MV-4-11 (cell line): Measurements from ENCODE around the gene SERPINH1.

Experiments
- DNase-seq: peaks from one replicate; lab custom pipeline; 2025; lab: John Stamatoyannopoulos, UW

The SERPINH1 gene

GRCh38 chr11:75555079-75555811 is 6.8 kb upstream of the SERPINH1 start:
- no peak for DNase-seq

GRCh38 chr11:75556275-75556674 is 5.8 kb upstream of the SERPINH1 start:
- no peak for DNase-seq

- DNase-seq = no peak
Measured at GRCh38 chr11:75557666-75558494, 4.2 kb upstream of the SERPINH1 start.

- no peak for DNase-seq
Measured at GRCh38 chr11:75558939-75559843, 2.9 kb upstream of the SERPINH1 start.

GRCh38 chr11:75560644-75561043 is 1.4 kb upstream of the SERPINH1 start:
- DNase-seq = no peak

- DNase-seq = no peak
Measured at GRCh38 chr11:75561426-75562047, 516 bp upstream of the SERPINH1 start.

GRCh38 chr11:75562836-75563484 is 907 bp downstream of the SERPINH1 start:
- no peak for DNase-seq

GRCh38 chr11:75563501-75563977 is 1.5 kb downstream of the SERPINH1 start:
- no peak for DNase-seq

- DNase-seq = no peak
Measured at GRCh38 chr11:75563978-75564552, 2.0 kb downstream of the SERPINH1 start.

GRCh38 chr11:75565221-75565814 is 3.3 kb downstream of the SERPINH1 start:
- DNase-seq = no peak

- no peak for DNase-seq
Measured at GRCh38 chr11:75565916-75566762, 4.1 kb downstream of the SERPINH1 start.

GRCh38 chr11:75566763-75567279 is 4.8 kb downstream of the SERPINH1 start:
- no peak for DNase-seq

- DNase-seq = no peak
Measured at GRCh38 chr11:75567971-75568370, 5.9 kb downstream of the SERPINH1 start.

- DNase-seq = no peak
Measured at GRCh38 chr11:75568616-75569219, 6.7 kb downstream of the SERPINH1 start.

- no peak for DNase-seq
Measured at GRCh38 chr11:75570559-75571139, 8.6 kb downstream of the SERPINH1 start.

- DNase-seq = no peak
Measured at GRCh38 chr11:75571625-75572024, 9.6 kb downstream of the SERPINH1 start.

- no peak for DNase-seq
Measured at GRCh38 chr11:75572744-75573143, 10.7 kb downstream of the SERPINH1 start.
